GM12872 (cell line): ENCODE measurements around the gene NSUN2.

Experiments
- TF ChIP-seq, protein P1 (sequence below): IDR thresholded peaks from 3 replicates; pipeline ENCODE4 v1.5.1; 2011; ENCODE audit warnings: low read depth, mild to moderate bottlenecking, low read length, moderate library complexity; ENCODE audit not compliant: insufficient read depth

Gene NSUN2

GRCh38 chr5:6603643-6604042 is 29.2 kb downstream of the NSUN2 start:
- TF ChIP-seq, protein P1, sequence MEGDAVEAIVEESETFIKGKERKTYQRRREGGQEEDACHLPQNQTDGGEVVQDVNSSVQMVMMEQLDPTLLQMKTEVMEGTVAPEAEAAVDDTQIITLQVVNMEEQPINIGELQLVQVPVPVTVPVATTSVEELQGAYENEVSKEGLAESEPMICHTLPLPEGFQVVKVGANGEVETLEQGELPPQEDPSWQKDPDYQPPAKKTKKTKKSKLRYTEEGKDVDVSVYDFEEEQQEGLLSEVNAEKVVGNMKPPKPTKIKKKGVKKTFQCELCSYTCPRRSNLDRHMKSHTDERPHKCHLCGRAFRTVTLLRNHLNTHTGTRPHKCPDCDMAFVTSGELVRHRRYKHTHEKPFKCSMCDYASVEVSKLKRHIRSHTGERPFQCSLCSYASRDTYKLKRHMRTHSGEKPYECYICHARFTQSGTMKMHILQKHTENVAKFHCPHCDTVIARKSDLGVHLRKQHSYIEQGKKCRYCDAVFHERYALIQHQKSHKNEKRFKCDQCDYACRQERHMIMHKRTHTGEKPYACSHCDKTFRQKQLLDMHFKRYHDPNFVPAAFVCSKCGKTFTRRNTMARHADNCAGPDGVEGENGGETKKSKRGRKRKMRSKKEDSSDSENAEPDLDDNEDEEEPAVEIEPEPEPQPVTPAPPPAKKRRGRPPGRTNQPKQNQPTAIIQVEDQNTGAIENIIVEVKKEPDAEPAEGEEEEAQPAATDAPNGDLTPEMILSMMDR: no peak

- TF ChIP-seq, protein P1: no peak
Measured at GRCh38 chr5:6602441-6602840, 30.4 kb downstream of the NSUN2 start.

GRCh38 chr5:6601816-6602215 is 31.0 kb downstream of the NSUN2 start:
- TF ChIP-seq, protein P1: no peak

- TF ChIP-seq, protein P1: no peak
Measured at GRCh38 chr5:6601271-6601670, 31.6 kb downstream of the NSUN2 start.

DNA sequence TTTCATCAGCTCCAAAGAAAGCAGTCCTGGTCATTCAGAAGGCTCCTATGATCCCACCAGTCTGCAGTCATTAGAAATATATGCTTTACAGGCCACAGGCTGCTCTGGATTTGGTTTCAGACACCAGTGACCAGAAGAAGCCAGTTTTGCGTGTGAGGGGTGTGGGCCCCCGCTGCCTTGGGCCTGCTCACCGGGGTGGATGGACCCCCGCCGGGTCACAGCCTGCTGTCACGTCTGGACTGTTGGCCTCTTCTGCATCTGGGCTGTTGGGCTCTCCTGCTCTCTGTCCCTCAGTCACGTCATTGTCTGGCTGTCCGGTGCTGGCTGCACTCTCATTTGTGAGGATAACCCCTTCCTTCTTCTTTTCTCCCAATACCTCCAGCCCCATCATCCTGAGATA is 33.1 kb downstream of the NSUN2 start:
- TF ChIP-seq, protein P1: no peak

DNA sequence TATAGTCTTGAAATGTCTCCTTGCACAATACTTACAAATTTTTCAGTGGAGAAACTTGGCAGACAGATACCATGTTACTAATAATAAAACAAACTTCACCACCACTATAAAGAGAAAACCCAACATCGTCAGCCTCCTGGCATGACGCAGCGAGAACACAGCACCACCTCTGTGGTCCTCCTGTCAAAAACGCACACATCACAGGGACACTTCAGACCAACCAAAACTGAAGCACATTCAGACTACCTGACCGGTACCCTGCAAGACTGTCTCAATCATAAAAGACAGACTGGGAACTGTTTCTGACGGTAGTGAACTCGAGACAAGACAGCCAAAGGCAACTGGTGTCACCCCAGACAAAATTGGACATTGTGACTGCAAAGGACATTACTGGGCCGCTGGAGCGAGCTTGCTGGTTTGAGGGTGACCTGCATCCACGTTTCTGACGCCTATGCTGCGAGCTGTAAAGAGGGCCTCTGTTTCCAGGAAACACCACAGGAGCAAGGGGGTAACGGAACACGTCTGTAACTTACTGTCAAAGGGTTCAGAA is 34.4 kb downstream of the NSUN2 start:
- TF ChIP-seq, protein P1: no peak

DNA sequence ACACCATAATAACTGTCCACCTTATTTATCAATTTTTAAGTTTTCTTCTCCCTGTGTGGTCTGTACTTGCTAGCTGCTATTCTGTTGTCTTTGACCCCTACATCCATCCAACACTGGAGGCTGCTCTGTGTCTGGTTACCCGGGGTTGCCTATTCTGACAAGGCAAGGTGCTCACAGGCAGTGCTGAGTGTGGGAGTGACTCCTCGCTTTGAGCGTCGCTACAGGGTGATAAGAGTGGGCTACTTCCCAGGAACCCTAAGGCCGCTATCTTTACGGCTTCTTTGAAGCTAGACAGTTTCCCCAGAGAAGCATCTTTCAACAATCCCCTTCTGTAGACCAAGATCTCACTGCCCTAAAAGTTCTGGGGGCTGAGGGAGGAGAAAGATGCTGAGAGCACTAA is 35.3 kb downstream of the NSUN2 start:
- TF ChIP-seq, protein P1: no peak
